ENCODE measurements around the gene TNIP1. TPM values are rescaled to one million over a fixed set of nuclear protein-coding genes. Genes with fewer than 3 reads are reported as not detected.

The TNIP1 gene
- total RNA-seq, 2 experiments from 2014 or later, result 351 to 408 TPM

DNA sequence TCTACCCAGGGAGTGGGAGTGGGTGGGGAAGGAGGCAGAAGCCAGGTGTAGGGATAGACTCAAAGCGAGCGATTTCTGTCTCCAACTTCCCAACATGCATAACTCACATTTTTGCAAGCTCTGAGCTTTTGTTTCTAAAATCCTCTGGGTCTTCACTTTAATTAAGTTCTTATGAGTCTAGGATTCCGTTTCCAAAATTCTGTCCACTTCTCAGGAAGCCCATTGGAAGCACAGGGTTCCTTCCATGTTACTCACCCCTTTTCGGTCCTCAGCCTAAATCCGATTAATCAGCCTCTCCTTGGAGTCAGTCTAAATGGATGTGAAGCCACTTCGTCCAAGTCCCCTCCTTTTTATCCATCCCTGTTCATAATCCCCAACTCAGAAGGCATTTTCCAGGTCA, 59.1 kb downstream of the TNIP1 start:
- no peak overlapping the region for H3K4me3 Mint-ChIP-seq
- H3K27me3 Mint-ChIP-seq, result peaks cover 10% of the 10 kb centered on the region
- H3K4me1 Mint-ChIP-seq, result peaks cover 21% of the 10 kb centered on the region
- ChIA-PET CTCF (no interaction called here), POLR2A (interaction anchor here (1.0 kb wide), 1 partner anchor 143 kb away, joined by 4 read pairs; no protein-coding TSS in a partner anchor)
- no peak for ATAC-seq
- intact Hi-C loops (cut with DNase I, micrococcal nuclease), result no loop called here
- H3K9me3 Mint-ChIP-seq (ENCODE audit: low read depth), result no peaks in the 10 kb centered on the region
- DNase-seq, result no peak
- H3K36me3 Mint-ChIP-seq (ENCODE audit: low read depth), result peaks cover 10% of the 10 kb centered on the region
- no peak overlapping the region for H3K27ac Mint-ChIP-seq

GRCh38 chr5:151020304-151021110, 60.3 kb downstream of the TNIP1 start, which contains the start of gene GPX3:
GPX3 (plus strand) TSS chr5:151020591; CDS start chr5:151020655, 64 bp downstream.
- H3K36me3 Mint-ChIP-seq (ENCODE audit: low read depth), result peaks cover 9% of the 10 kb centered on the region
- ATAC-seq (peak; percentile 56), DNase-seq (peak; percentile 49)
- CTCF ChIA-PET, result interaction anchor here (0.7 to 0.8 kb wide), 2 partner anchors 10 to 146 kb away, joined by 3 to 5 read pairs; no protein-coding TSS in a partner anchor
- H3K27me3 Mint-ChIP-seq, result peaks cover 10% of the 10 kb centered on the region
- peak within 1 kb of the TSS; percentile 38 for H3K4me3 Mint-ChIP-seq
- H3K27ac Mint-ChIP-seq, result no peak within 1 kb of the TSS
- intact Hi-C loops (cut with DNase I, micrococcal nuclease), result no loop called here
- no peaks in the 10 kb centered on the region for H3K9me3 Mint-ChIP-seq (ENCODE audit: low read depth)
- POLR2A ChIA-PET, result interaction anchor here (0.5 kb wide), 1 partner anchor 9 kb away, joined by 7 read pairs; no protein-coding TSS in a partner anchor
- peaks cover 21% of the 10 kb centered on the region for H3K4me1 Mint-ChIP-seq

DNA sequence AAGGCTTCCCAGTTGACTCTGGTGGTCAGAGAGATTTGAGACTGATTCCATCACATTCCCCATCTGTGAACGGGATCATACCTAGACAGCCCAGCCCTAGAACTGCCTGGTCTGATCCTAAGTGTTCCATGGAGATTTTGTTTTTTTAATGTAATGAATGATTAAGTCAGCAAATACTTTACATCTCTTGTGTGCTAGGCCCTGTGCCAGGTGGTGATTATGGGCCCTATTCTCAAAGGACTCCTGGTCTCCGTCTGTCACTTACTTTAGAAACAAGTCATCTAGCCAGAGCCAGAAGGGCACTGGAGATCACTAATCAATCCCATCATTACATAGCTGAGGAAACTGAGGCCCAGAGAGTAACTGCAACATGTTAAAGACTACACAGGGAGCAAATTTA, 61.5 kb downstream of the TNIP1 start:
- CTCF ChIA-PET, result no interaction called here
- Mint-ChIP-seq H3K27ac (no peak overlapping the region), H3K4me1 (peaks cover 21% of the 10 kb centered on the region), H3K36me3 (ENCODE audit: low read depth) (peaks cover 8% of the 10 kb centered on the region), H3K4me3 (no peak overlapping the region), H3K9me3 (ENCODE audit: low read depth) (no peaks in the 10 kb centered on the region), H3K27me3 (peaks cover 10% of the 10 kb centered on the region)
- DNase-seq (no peak), ATAC-seq (no peak)
- POLR2A ChIA-PET, result no interaction called here
- intact Hi-C loops (cut with DNase I, micrococcal nuclease), result no loop called here

GRCh38 chr5:151018846-151019245, 62.0 kb downstream of the TNIP1 start:
- CTCF ChIA-PET, result no interaction called here
- H3K4me1 Mint-ChIP-seq, result peaks cover 21% of the 10 kb centered on the region
- no peaks in the 10 kb centered on the region for H3K9me3 Mint-ChIP-seq (ENCODE audit: low read depth)
- peaks cover 10% of the 10 kb centered on the region for H3K27me3 Mint-ChIP-seq
- intact Hi-C loops (cut with DNase I, micrococcal nuclease), result no loop called here
- no peak for ATAC-seq
- peaks cover 8% of the 10 kb centered on the region for H3K36me3 Mint-ChIP-seq (ENCODE audit: low read depth)
- POLR2A ChIA-PET, result no interaction called here
- H3K4me3 Mint-ChIP-seq, result no peak overlapping the region
- no peak overlapping the region for H3K27ac Mint-ChIP-seq
- DNase-seq, result no peak

- peaks cover 18% of the 10 kb centered on the region for H3K4me1 Mint-ChIP-seq
- H3K36me3 Mint-ChIP-seq (ENCODE audit: low read depth), result peaks cover 8% of the 10 kb centered on the region
- ChIA-PET POLR2A (no interaction called here), CTCF (interaction anchor here (1.2 kb wide), 1 partner anchor 148 kb away, joined by 5 read pairs; no protein-coding TSS in a partner anchor)
- H3K9me3 Mint-ChIP-seq (ENCODE audit: low read depth), result no peaks in the 10 kb centered on the region
- no peak for DNase-seq
- peaks cover 10% of the 10 kb centered on the region for H3K27me3 Mint-ChIP-seq
- intact Hi-C loops (cut with DNase I, micrococcal nuclease), result no loop called here
- H3K4me3 Mint-ChIP-seq, result no peak overlapping the region
- H3K27ac Mint-ChIP-seq, result no peak overlapping the region
- ATAC-seq, result no peak
Observed at GRCh38 chr5:151017897-151018296, 62.9 kb downstream of the TNIP1 start.

DNA sequence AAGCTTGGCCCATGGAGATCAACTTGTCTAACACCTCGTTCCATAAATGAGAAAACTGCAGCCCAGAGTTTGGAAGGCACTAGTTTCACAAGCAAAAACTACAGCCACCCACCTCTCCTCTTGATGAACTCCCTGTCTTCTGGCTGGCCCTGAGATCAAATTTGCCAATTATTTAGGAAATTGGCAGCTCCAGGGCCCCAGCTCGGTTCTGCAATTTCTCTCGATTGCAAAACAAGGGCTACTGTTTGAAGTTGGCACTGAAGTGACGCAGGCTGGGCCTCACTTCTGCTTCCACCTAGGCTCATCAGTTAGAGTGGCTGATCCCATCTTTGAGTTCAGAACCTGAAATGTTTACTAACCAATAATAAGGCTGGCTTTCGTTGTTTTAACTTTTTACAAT, 64.1 kb downstream of the TNIP1 start:
- CTCF ChIA-PET, result interaction anchor here (0.6 to 1.2 kb wide), 4 partner anchors 31 to 474 kb away, joined by 3 to 5 read pairs (median 3); no protein-coding TSS in a partner anchor
- intact Hi-C loops (cut with DNase I, micrococcal nuclease), result no loop called here
- Mint-ChIP-seq H3K27me3 (peaks cover 11% of the 10 kb centered on the region), H3K4me3 (no peak overlapping the region), H3K4me1 (peaks cover 14% of the 10 kb centered on the region), H3K27ac (no peak overlapping the region), H3K36me3 (ENCODE audit: low read depth) (peaks cover 2% of the 10 kb centered on the region), H3K9me3 (ENCODE audit: low read depth) (no peaks in the 10 kb centered on the region)
- DNase-seq, result no peak
- no peak for ATAC-seq
- POLR2A ChIA-PET, result no interaction called here

GRCh38 chr5:151015974-151016587, 64.8 kb downstream of the TNIP1 start:
- Mint-ChIP-seq H3K27ac (no peak overlapping the region), H3K36me3 (ENCODE audit: low read depth) (peaks cover 1% of the 10 kb centered on the region), H3K4me3 (no peak overlapping the region), H3K27me3 (peaks cover 10% of the 10 kb centered on the region), H3K9me3 (ENCODE audit: low read depth) (no peaks in the 10 kb centered on the region), H3K4me1 (peaks cover 12% of the 10 kb centered on the region)
- ATAC-seq, result no peak
- POLR2A ChIA-PET, result no interaction called here
- CTCF ChIA-PET, result interaction anchor here (0.6 to 1.0 kb wide), 3 partner anchors 30 to 473 kb away, joined by 3 read pairs; no protein-coding TSS in a partner anchor
- intact Hi-C loops (cut with DNase I, micrococcal nuclease), result no loop called here
- DNase-seq, result no peak

DNA sequence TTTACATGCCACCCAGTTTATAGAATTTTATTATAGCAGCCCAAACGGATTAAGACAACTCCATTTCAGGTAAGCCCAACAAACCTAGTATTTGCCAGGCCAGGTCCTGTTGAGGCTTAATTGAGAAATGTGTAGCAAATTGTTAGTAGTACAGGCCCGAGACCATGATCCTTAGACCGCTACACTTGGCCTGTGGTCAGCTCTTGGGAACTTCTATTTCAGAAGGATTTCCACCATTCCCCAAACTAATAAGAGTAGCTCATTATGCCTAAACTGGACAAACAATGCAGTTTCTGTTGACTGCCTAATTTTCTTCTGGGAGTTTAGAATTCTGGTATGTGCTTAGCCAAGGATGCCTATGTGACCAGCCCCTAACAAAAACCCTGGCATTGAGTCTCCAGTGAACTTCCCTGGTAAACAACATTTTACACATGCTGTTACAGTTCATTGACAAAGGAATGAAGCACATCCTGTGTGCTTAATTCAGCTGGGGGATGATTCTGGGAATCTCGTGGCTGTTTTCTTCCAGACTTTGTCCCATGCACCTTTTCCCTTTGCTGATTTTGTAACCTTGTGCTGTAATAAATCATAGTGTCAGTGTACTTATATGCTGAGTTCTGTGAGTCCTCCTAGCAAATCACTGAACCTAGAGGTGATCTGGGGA, 66.0 kb downstream of the TNIP1 start:
- ChIA-PET POLR2A (no interaction called here), CTCF (interaction anchor here (0.6 to 0.7 kb wide), 2 partner anchors 30 to 1012 kb away, joined by 3 read pairs; no protein-coding TSS in a partner anchor)
- intact Hi-C loops (cut with DNase I, micrococcal nuclease), result no loop called here

DNA sequence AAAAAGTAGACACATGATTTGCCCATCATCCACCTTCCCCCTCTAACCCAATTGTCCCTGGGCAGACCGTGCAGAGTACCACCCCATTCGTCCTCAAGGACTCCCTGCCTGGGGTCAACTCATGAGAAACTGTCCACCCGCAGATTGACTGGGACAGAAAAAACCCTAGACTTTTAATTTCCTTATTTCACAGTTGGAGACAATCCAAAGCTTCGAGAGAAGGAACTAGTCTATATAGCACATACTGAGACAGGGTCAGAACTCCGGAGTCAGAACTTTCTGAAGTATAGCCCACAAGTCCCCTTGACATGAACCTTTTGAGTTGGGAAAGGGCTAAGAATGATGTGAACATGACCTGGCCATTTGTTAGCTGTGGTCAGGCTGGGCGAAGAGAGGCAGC, 68.0 kb downstream of the TNIP1 start:
- Mint-ChIP-seq H3K9me3 (ENCODE audit: low read depth) (no peaks in the 10 kb centered on the region), H3K27me3 (peaks cover 4% of the 10 kb centered on the region), H3K27ac (no peak overlapping the region), H3K36me3 (ENCODE audit: low read depth) (no peaks in the 10 kb centered on the region), H3K4me1 (no peaks in the 10 kb centered on the region), H3K4me3 (no peak overlapping the region)
- ChIA-PET POLR2A (no interaction called here), CTCF (interaction anchor here (0.5 to 1.0 kb wide), 2 partner anchors 152 to 730 kb away, joined by 3 read pairs; no protein-coding TSS in a partner anchor)
- ATAC-seq (no peak), DNase-seq (no peak)
- intact Hi-C loops (cut with DNase I, micrococcal nuclease), result no loop called here

More for the DNA sequence above, 66.0 kb downstream of the TNIP1 start:
- Mint-ChIP-seq H3K4me1 (peaks cover 6% of the 10 kb centered on the region), H3K9me3 (ENCODE audit: low read depth) (no peaks in the 10 kb centered on the region), H3K27me3 (peaks cover 4% of the 10 kb centered on the region), H3K4me3 (no peak overlapping the region), H3K36me3 (ENCODE audit: low read depth) (no peaks in the 10 kb centered on the region), H3K27ac (no peak overlapping the region)
- no peak for DNase-seq
- ATAC-seq, result no peak

DNA sequence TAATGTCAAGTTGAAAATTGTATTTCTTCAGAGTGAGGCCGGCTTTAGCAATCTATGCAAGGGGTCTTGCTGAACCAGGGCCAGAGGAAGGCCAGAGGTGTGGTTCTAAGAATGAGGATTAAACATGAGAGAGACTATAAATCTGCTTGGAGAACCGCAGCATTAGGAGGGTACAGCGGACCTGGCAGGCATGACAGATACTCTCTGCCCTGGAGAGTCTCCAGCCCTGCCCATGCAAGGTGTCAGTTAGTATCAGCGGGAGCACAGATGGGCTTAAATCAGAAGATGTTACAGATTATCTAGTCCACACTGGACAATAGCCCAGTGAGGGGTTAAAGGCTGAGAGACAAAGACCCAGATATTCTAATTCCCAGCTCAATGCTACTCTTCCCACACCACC, 71.9 kb downstream of the TNIP1 start:
- no peak overlapping the region for H3K27ac Mint-ChIP-seq
- intact Hi-C loops (cut with DNase I, micrococcal nuclease), result no loop called here

GRCh38 chr5:151008210-151008491, 72.7 kb downstream of the TNIP1 start:
- ChIA-PET POLR2A (no interaction called here), CTCF (no interaction called here)
- DNase-seq (no peak), ATAC-seq (no peak)
- Mint-ChIP-seq H3K9me3 (ENCODE audit: low read depth) (no peaks in the 10 kb centered on the region), H3K36me3 (ENCODE audit: low read depth) (no peaks in the 10 kb centered on the region), H3K4me1 (no peaks in the 10 kb centered on the region), H3K27me3 (peaks cover 4% of the 10 kb centered on the region), H3K27ac (no peak overlapping the region), H3K4me3 (no peak overlapping the region)
- intact Hi-C loops (cut with DNase I, micrococcal nuclease), result no loop called here

More for the DNA sequence above, 71.9 kb downstream of the TNIP1 start:
- CTCF ChIA-PET, result interaction anchor here (0.6 to 1.4 kb wide), 2 partner anchors 13 to 34 kb away, joined by 4 to 5 read pairs; no protein-coding TSS in a partner anchor
- Mint-ChIP-seq H3K4me1 (no peaks in the 10 kb centered on the region), H3K36me3 (ENCODE audit: low read depth) (no peaks in the 10 kb centered on the region), H3K9me3 (ENCODE audit: low read depth) (no peaks in the 10 kb centered on the region), H3K27me3 (peaks cover 4% of the 10 kb centered on the region), H3K4me3 (no peak overlapping the region)
- ATAC-seq, result no peak
- DNase-seq, result no peak
- POLR2A ChIA-PET, result interaction anchor here (0.6 kb wide), 1 partner anchor 520 kb away, joined by 3 read pairs; no protein-coding TSS in a partner anchor

Data from activated CD4-positive, alpha-beta T cell treated with anti-CD3 and anti-CD28 coated beads for 36 hours (primary cell).